Activated T-helper 1 cell treated with anti-CD3 and anti-CD28 coated beads, Interleukin-12 subunit alpha, Interleukin-12 subunit beta, Interleukin-2, Interleukin-4 antibody, amounts not matched to agents 30 ng/mL and 10 ng/mL and 1 ng/mL, durations not matched to agents 14 hours and 24 hours and 36 hours (primary cell): ENCODE data around the gene DIO1. TPM values are rescaled to one million over a fixed set of nuclear protein-coding genes. Genes with fewer than 3 reads are reported as not detected.

Experiments
- DNase-seq: peaks from one replicate; pipeline ENCODE4 v3.0.0; 2021; ENCODE audit warnings: low spot score
- H3K27ac Mint-ChIP-seq: one replicate; pipeline ENCODE4 v1.8.0; 2021; ENCODE audit warnings: mild to moderate bottlenecking, mixed read lengths
- H3K27me3 Mint-ChIP-seq: one replicate; pipeline ENCODE4 v1.8.0; 2022; ENCODE audit warnings: mild to moderate bottlenecking, moderate library complexity, mixed read lengths; ENCODE audit not compliant: insufficient read depth
- H3K36me3 Mint-ChIP-seq: one replicate; pipeline ENCODE4 v1.8.0; 2021; ENCODE audit warnings: low read depth, mixed read lengths
- H3K4me1 Mint-ChIP-seq: one replicate; pipeline ENCODE4 v1.8.0; 2021; ENCODE audit warnings: low read depth, mixed read lengths
- H3K4me3 Mint-ChIP-seq: one replicate; pipeline ENCODE4 v1.8.0; 2021; ENCODE audit warnings: mild to moderate bottlenecking, moderate library complexity, mixed read lengths
- H3K9me3 Mint-ChIP-seq: one replicate; pipeline ENCODE4 v1.8.0; 2021; ENCODE audit warnings: mixed read lengths
- intact Hi-C: fragments of 100-400 bp; cut with micrococcal nuclease; formaldehyde crosslinking; loops from one replicate; pipeline ENCODE4 v1.15.1; 2024
- total RNA-seq: library from RNA; stranded (reverse); gene quantifications from 2 replicates; pipeline ENCODE4 v1.2.3, GENCODE V29; 2022

The DIO1 gene
- total RNA-seq, 1 donor from 2014 or later, result not detected

GRCh38 chr1:53947172-53947907, 53.4 kb downstream of the DIO1 start:
- H3K4me3 Mint-ChIP-seq, result peak overlapping the region; percentile 83
- peaks cover 59% of the 10 kb centered on the region for H3K4me1 Mint-ChIP-seq
- peak overlapping the region; percentile 89 for H3K27ac Mint-ChIP-seq
- H3K36me3 Mint-ChIP-seq, result peaks cover 20% of the 10 kb centered on the region
- DNase-seq, result no peak
- intact Hi-C loops, result loop anchor here (2.0 to 10.0 kb wide), 7 partner anchors 183 to 1893 kb away; partner anchors contain the start of genes BTF3L4, CC2D1B, CPT2 and DHCR24
- H3K9me3 Mint-ChIP-seq, result no peaks in the 10 kb centered on the region
- no peaks in the 10 kb centered on the region for H3K27me3 Mint-ChIP-seq

- Mint-ChIP-seq H3K4me3 (no peak overlapping the region), H3K27ac (no peak overlapping the region), H3K36me3 (peaks cover 19% of the 10 kb centered on the region), H3K9me3 (no peaks in the 10 kb centered on the region), H3K27me3 (no peaks in the 10 kb centered on the region), H3K4me1 (peaks cover 50% of the 10 kb centered on the region)
- no peak for DNase-seq
- intact Hi-C loops, result loop anchor here (5.0 to 10.0 kb wide), 5 partner anchors 183 to 1893 kb away; partner anchors contain the start of genes BTF3L4, CC2D1B, LRP8 and SSBP3
These were observed 54.3 kb downstream of the DIO1 start for GRCh38 chr1:53948291-53948690.

GRCh38 chr1:53949023-53949990, 55.3 kb downstream of the DIO1 start:
- no peak overlapping the region for H3K4me3 Mint-ChIP-seq
- intact Hi-C loops, result loop anchor here (1.0 to 10.0 kb wide), 7 partner anchors 71 to 1895 kb away; partner anchors contain the start of genes BTF3L4, CC2D1B, LRP8 and SSBP3
- no peak for DNase-seq
- no peaks in the 10 kb centered on the region for H3K9me3 Mint-ChIP-seq
- no peaks in the 10 kb centered on the region for H3K27me3 Mint-ChIP-seq
- H3K4me1 Mint-ChIP-seq, result peaks cover 45% of the 10 kb centered on the region
- peaks cover 13% of the 10 kb centered on the region for H3K36me3 Mint-ChIP-seq
- H3K27ac Mint-ChIP-seq, result no peak overlapping the region

GRCh38 chr1:53951697-53952096, 57.7 kb downstream of the DIO1 start:
- Mint-ChIP-seq H3K27me3 (no peaks in the 10 kb centered on the region), H3K27ac (no peak overlapping the region), H3K9me3 (no peaks in the 10 kb centered on the region), H3K36me3 (peaks cover 11% of the 10 kb centered on the region), H3K4me3 (no peak overlapping the region), H3K4me1 (peaks cover 43% of the 10 kb centered on the region)
- DNase-seq, result no peak
- intact Hi-C loops, result no loop called here

- Mint-ChIP-seq H3K4me1 (peaks cover 29% of the 10 kb centered on the region), H3K9me3 (no peaks in the 10 kb centered on the region), H3K27ac (no peak overlapping the region), H3K36me3 (peaks cover 12% of the 10 kb centered on the region), H3K27me3 (no peaks in the 10 kb centered on the region), H3K4me3 (no peak overlapping the region)
- no peak for DNase-seq
- intact Hi-C loops, result no loop called here
These were observed 60.1 kb downstream of the DIO1 start for GRCh38 chr1:53954128-53954527.

GRCh38 chr1:53956308-53957168, 62.6 kb downstream of the DIO1 start:
- intact Hi-C loops, result no loop called here
- no peak overlapping the region for H3K27ac Mint-ChIP-seq
- peaks cover 19% of the 10 kb centered on the region for H3K36me3 Mint-ChIP-seq
- peaks cover 20% of the 10 kb centered on the region for H3K4me1 Mint-ChIP-seq
- H3K9me3 Mint-ChIP-seq, result no peaks in the 10 kb centered on the region
- DNase-seq, result no peak
- H3K27me3 Mint-ChIP-seq, result no peaks in the 10 kb centered on the region
- H3K4me3 Mint-ChIP-seq, result no peak overlapping the region

- H3K27me3 Mint-ChIP-seq, result no peaks in the 10 kb centered on the region
- intact Hi-C loops, result no loop called here
- DNase-seq, result no peak
- no peaks in the 10 kb centered on the region for H3K9me3 Mint-ChIP-seq
- H3K27ac Mint-ChIP-seq, result no peak overlapping the region
- H3K4me1 Mint-ChIP-seq, result peaks cover 20% of the 10 kb centered on the region
- H3K4me3 Mint-ChIP-seq, result no peak overlapping the region
- peaks cover 22% of the 10 kb centered on the region for H3K36me3 Mint-ChIP-seq
These were observed 63.3 kb downstream of the DIO1 start for GRCh38 chr1:53957194-53957818.

GRCh38 chr1:53959664-53960250, 65.8 kb downstream of the DIO1 start:
- intact Hi-C loops, result loop anchor here (1.0 kb wide), 4 partner anchors 14 to 121 kb away; partner anchors contain the start of genes IFT25 and NDC1
- Mint-ChIP-seq H3K9me3 (no peaks in the 10 kb centered on the region), H3K27ac (no peak overlapping the region), H3K4me1 (peaks cover 13% of the 10 kb centered on the region), H3K27me3 (no peaks in the 10 kb centered on the region), H3K4me3 (no peak overlapping the region), H3K36me3 (peaks cover 23% of the 10 kb centered on the region)
- no peak for DNase-seq

Other genes starting within 250 kb of the DIO1 start
- 0.05 TPM in 1 of 2 replicates, not detected in the other for gene GLIS1, start 155.0 kb upstream of the DIO1 start, total RNA-seq
- gene NDC1, start 55.9 kb upstream of the DIO1 start, total RNA-seq, result 33.2 and 38.2 TPM in 2 replicates
- 14.7 and 15.2 TPM in 2 replicates for gene YIPF1, start 4.4 kb upstream of the DIO1 start, total RNA-seq
- 50.2 and 52.6 TPM in 2 replicates for gene IFT25, start 51.5 kb downstream of the DIO1 start, total RNA-seq
- 30.7 and 32.8 TPM in 2 replicates for gene LRRC42, start 52.2 kb downstream of the DIO1 start, total RNA-seq
- gene LDLRAD1, start 124.0 kb downstream of the DIO1 start, total RNA-seq, result not detected in 2 replicates
- gene TMEM59, start 159.0 kb downstream of the DIO1 start, total RNA-seq, result 119 and 133 TPM in 2 replicates
- gene TCEANC2, start 159.4 kb downstream of the DIO1 start, total RNA-seq, result 11.8 and 12.0 TPM in 2 replicates